HG03442 (cell line): ENCODE data around the gene GPR42.

Experiments
- ATAC-seq: cut with Tn5 transposase; IDR thresholded peaks from one replicate; pipeline ENCODE4 v1.9.1; 2021; ENCODE audit warnings: mild to moderate bottlenecking, moderate library complexity; ENCODE audit not compliant: unreplicated experiment

The GPR42 gene

GRCh38 chr19:35417713-35418534 lies 47.1 kb downstream of the GPR42 start:
- ATAC-seq, result no peak

GRCh38 chr19:35419046-35419445 lies 48.2 kb downstream of the GPR42 start:
- ATAC-seq, result no peak

DNA sequence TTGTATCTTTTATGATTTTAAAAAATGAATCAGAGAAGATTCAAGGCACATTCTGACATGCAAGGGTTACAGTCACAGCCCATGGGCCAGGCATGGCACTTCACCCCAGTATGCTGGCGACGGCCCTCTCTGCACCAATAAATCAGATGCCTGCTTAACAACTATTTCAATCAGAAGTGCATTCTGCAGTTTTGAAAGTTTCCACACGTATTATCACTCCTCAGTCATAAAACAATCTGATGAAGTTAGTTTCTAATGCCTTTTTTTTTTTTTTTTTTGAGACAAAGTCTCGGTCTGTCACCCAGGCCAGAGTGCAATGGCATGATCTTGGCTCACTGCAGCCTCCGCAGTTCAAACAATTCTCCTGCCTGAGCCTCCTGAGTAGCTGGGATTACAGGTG lies 48.9 kb downstream of the GPR42 start:
- no peak for ATAC-seq

DNA sequence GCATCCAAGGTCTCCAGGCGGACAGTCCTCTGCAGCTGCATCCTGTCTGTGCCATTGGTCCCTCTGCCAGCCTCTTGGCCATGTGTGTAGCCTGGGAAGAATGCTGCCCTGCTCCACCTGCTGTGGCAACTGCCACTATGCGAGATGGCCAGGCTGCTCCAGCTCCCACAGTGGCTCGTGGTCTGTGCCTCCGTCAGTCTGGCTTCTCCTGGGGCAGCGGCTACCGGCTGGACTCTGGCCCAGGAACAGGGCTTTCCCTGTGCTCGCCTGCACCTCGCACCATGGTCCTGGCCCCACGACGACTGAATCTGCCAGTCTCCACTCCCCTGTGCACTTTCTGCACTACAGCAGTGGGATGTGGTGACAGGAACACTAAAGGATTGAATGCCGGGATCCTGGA lies 50.5 kb downstream of the GPR42 start:
- no peak for ATAC-seq
